HUES64 (cell line): ENCODE measurements around the gene PER2.
A peak's percentile ranks its signal among the peaks of the same experiment; 100 is the strongest.
"Not testable (repeated sequence)": the region's sequence is repeated elsewhere in the genome, so short reads cannot be mapped to it uniquely, and the experiment has no call there.

Experiments used
- H3K27ac ChIP-seq: 2 replicates; pipeline ENCODE4 v1.7.0; 2013; ENCODE audit warnings: low read depth, low read length, inconsistent platforms
- H3K27me3 ChIP-seq: 2 replicates; pipeline ENCODE4 v1.6.1; 2013; ENCODE audit warnings: mild to moderate bottlenecking, low read length; ENCODE audit not compliant: insufficient read depth
- H3K36me3 ChIP-seq: 2 replicates; pipeline ENCODE4 v1.6.1; 2013; ENCODE audit warnings: mild to moderate bottlenecking, low read length; ENCODE audit not compliant: insufficient read depth
- H3K4me1 ChIP-seq: 2 replicates; pipeline ENCODE4 v1.6.1; 2013; ENCODE audit warnings: mild to moderate bottlenecking, low read length, moderate library complexity; ENCODE audit not compliant: insufficient read depth
- H3K4me3 ChIP-seq: 2 replicates; pipeline ENCODE4 v1.5.1; 2013; ENCODE audit warnings: mild to moderate bottlenecking, low read length, moderate library complexity
- H3K9ac ChIP-seq: 2 replicates; pipeline ENCODE4 v1.6.1; 2013; ENCODE audit warnings: mild to moderate bottlenecking, low read depth, low read length
- H3K9me3 ChIP-seq: 2 replicates; pipeline ENCODE4 v1.6.1; 2013; ENCODE audit warnings: low read depth, low read length; ENCODE audit not compliant: insufficient read depth
- WGBS: fragments of 150-250, 120-280 bp; methylation state at CpG from one replicate; pipeline ENCODE4 v1.1.7; 2013; ENCODE audit warnings: missing lambda C conversion rate; 5-methylcytosine and 5-hydroxymethylcytosine counted together

Gene PER2

DNA sequence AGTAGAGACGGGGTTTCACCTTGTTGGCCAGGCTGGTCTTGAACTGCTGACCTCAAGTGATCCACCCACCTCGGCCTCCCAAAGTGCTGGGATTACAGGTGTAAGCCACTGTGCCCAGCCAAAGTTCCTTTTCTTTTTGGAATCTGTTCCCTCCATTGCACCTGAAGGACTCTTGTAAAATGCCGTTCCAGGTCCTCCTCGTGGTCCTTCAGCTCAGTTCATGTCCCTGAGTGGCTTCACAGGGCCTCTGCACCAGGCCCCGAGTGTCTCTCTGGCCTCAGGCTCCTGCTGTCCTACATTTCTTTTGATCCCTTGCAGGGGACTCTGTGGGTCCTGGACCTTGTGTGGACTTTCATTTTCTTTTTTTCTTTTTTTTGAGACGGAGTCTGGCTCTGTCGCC, 35.8 kb upstream of the PER2 start:
- H3K27ac ChIP-seq, H3K9ac ChIP-seq, H3K27me3 ChIP-seq, H3K9me3 ChIP-seq, H3K4me1 ChIP-seq, H3K4me3 ChIP-seq: not testable (repeated sequence)
- WGBS, result 93% methylated on average over 7 of the region's 7 CpGs
- H3K36me3 ChIP-seq, result peaks cover 26% of the 10 kb centered on the region

DNA sequence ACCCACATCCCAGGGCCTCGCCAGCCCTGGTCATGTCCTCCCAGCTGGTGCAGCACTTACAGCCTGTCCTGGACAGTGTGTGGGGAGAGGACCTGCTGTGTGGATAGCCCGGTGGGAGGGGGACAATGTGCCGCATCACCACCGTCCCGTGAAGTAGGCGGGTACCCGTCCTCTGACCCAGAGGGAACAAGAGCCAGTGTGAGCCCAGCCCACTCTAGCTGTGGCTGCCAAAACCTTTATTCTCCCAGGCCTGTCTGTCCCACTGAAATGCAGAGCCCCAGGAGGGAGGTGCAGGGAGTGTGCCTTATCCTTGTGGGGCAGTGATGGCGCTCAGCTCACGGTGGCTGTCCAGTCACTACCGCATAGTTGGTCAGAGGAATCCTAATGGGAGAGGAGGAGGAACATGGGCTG, 33.6 kb upstream of the PER2 start:
- peaks cover 9% of the 10 kb centered on the region; the same call in 1 of the 2 replicates for H3K27me3 ChIP-seq
- H3K36me3 ChIP-seq, result peaks cover 4% of the 10 kb centered on the region; the same call in 1 of the 2 replicates
- H3K4me3 ChIP-seq, result no peak overlapping the region
- no peak overlapping the region for H3K27ac ChIP-seq
- no peaks in the 10 kb centered on the region for H3K9me3 ChIP-seq
- peaks cover 4% of the 10 kb centered on the region; the same call in 1 of the 2 replicates for H3K4me1 ChIP-seq
- 93% methylated on average over 10 of the region's 10 CpGs for WGBS
- no peak overlapping the region for H3K9ac ChIP-seq

DNA sequence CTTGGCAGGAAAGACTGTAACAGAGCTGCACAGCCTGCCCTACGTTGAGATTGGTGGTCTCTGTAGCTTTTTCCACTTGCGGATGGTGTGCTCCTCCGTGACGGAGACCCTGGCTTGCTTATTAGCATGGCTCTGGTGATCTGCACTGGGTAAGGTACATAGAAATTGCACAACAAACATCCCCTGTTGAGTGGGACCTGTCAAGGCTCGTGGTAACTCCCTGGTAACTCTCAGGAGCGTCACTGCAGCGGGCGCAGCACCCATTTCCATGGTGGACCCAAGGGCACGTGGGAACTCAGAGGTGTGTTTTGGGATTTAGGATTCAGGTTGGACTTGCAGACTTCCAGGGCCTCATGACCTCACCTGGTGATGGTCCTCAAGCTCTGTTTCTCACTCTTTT, 33.1 kb upstream of the PER2 start:
- Histone ChIP-seq H3K4me3 (peak overlapping the region; percentile 82), H3K36me3 (peaks cover 4% of the 10 kb centered on the region; the same call in 1 of the 2 replicates), H3K9me3 (no peaks in the 10 kb centered on the region), H3K27me3 (peaks cover 9% of the 10 kb centered on the region; the same call in 1 of the 2 replicates), H3K4me1 (peaks cover 4% of the 10 kb centered on the region; the same call in 1 of the 2 replicates), H3K9ac (peak overlapping the region; percentile 47; the same call in 1 of the 2 replicates), H3K27ac (no peak overlapping the region)
- WGBS, result 68% methylated on average over 9 of the region's 9 CpGs

DNA sequence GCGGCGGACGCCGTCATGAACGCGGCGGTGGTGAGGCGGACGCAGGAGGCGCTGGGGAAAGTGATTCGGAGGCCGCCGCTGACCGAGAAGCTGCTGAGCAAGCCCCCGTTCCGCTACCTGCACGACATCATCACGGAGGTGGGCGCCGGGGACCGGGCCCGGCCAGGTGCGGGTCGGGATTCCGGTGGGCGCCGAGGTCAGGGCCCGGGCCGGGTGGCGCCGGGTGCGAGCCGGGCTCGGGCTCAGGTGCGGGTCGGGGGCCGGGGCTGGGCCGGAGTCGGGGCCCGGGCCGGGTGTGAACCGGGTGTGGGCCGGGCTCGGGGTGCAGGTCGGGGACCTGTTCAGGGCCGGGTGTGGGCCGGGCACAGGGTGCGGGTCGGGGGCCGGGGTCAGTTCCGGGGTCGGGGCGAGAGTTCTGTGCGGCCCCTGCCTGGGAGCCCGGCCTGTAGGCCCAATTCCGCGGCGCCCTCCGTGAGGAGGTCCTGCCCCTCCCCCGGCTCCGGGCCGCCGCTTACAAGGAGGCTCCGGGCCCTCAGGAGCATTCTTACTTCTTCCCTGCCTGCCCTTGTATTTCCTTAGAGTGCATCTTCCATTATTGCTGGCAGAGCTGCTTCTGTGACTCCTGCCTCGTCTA, 32.4 kb upstream of the PER2 start:
- H3K4me1 ChIP-seq, result peaks cover 4% of the 10 kb centered on the region; the same call in 1 of the 2 replicates
- no peaks in the 10 kb centered on the region for H3K9me3 ChIP-seq
- H3K27me3 ChIP-seq, result peaks cover 9% of the 10 kb centered on the region; the same call in 1 of the 2 replicates
- H3K4me3 ChIP-seq, result peak overlapping the region; percentile 82
- no peak overlapping the region for H3K27ac ChIP-seq
- 2% methylated on average over 65 of the region's 65 CpGs for WGBS
- peak overlapping the region; percentile 47; the same call in 1 of the 2 replicates for H3K9ac ChIP-seq
- peaks cover 4% of the 10 kb centered on the region; the same call in 1 of the 2 replicates for H3K36me3 ChIP-seq

DNA sequence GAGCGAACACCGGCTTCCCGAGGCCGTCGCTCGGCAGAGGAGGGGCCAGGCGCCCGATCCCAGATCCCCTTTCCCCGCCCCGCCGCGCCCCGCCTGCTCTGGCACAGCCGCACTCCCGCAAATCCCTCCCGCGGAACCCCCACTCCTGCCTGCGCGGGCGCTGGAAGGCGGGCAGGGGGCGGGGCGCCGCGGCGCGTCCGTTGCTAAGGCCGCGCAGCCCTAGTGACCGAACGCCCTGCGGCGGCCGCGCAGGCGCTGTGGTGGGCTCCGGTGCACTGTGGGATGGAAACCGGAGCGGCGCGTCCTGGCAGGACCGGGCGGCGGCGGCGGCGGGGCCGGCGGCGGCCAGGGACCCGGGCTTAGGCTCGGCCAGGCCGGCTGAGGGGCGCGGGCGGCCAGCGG, 31.8 kb upstream of the PER2 start, which contains the start of gene TRAF3IP1:
TSS of gene TRAF3IP1 (plus strand) at position 273 of the 402 bp plus-strand sequence. CDS start 145 bp downstream, outside the sequence.
- H3K4me1 ChIP-seq, result peaks cover 4% of the 10 kb centered on the region; the same call in 1 of the 2 replicates
- H3K36me3 ChIP-seq, result peaks cover 4% of the 10 kb centered on the region; the same call in 1 of the 2 replicates
- H3K4me3 ChIP-seq, result peak within 1 kb of the TSS; percentile 82
- peaks cover 9% of the 10 kb centered on the region; the same call in 1 of the 2 replicates for H3K27me3 ChIP-seq
- H3K27ac ChIP-seq, result no peak within 1 kb of the TSS
- H3K9me3 ChIP-seq, result no peaks in the 10 kb centered on the region
- H3K9ac ChIP-seq, result peak within 1 kb of the TSS; percentile 47
- WGBS, result under 1% methylated on average over 58 of the region's 58 CpGs

DNA sequence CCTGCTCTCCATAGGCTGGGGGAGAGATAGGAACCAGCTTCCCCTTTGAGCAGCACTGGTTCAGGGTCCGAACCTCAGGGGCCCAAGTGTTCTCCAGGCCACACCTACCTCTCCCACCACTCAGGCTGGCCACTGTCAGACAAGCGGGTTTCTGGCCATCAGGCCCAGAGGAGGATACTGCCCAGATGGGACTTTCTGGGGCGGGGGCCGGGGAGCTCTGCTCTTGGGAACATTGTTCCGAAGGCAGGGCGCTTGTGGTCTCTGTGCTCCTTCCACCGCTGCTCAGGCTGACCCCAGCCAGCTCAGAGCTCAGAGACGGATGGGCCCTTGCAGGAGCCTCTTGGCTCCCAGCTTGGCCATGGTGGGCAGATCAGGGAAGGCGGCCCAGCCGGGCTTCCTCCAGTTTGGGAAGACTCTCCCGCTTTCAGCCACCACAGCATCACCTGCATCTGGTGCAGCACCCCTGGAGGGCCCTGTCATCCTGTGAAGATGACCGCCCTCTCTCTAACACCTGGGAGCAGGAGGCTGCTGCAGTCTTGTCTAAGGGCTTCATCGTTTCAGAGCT, 26.7 kb upstream of the PER2 start:
- Histone ChIP-seq H3K27ac (no peak overlapping the region), H3K4me1 (peaks cover 4% of the 10 kb centered on the region; the same call in 1 of the 2 replicates), H3K9me3 (no peaks in the 10 kb centered on the region), H3K9ac (no peak overlapping the region), H3K4me3 (no peak overlapping the region), H3K27me3 (peaks cover 9% of the 10 kb centered on the region; the same call in 1 of the 2 replicates), H3K36me3 (no peaks in the 10 kb centered on the region)
- 94% methylated on average over 13 of the region's 13 CpGs for WGBS

DNA sequence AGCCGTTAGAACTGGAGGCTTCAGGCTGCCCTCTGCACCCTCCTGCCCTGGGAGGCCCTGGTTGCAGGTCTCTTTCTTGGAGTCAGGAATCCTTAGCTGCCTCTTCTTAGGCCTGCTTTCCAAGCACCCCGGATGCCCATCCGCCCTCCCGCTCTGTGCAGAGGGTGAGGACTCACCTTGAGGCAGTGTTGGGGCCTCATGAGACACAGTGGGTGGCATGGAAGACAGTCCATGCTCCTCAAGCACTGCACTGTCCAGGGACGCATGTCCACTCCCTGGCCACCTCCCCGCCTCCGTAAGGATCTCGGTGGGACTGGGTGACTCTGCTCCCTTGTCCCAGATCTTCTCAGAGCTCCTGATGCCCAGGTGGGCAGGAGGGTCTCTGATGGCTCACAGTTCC, 26.2 kb upstream of the PER2 start:
- no peaks in the 10 kb centered on the region for H3K36me3 ChIP-seq
- 94% methylated on average over 8 of the region's 8 CpGs for WGBS
- peaks cover 1% of the 10 kb centered on the region; the same call in 1 of the 2 replicates for H3K4me1 ChIP-seq
- H3K9ac ChIP-seq, result no peak overlapping the region
- peaks cover 9% of the 10 kb centered on the region; the same call in 1 of the 2 replicates for H3K27me3 ChIP-seq
- no peaks in the 10 kb centered on the region for H3K9me3 ChIP-seq
- no peak overlapping the region for H3K4me3 ChIP-seq
- H3K27ac ChIP-seq, result no peak overlapping the region

DNA sequence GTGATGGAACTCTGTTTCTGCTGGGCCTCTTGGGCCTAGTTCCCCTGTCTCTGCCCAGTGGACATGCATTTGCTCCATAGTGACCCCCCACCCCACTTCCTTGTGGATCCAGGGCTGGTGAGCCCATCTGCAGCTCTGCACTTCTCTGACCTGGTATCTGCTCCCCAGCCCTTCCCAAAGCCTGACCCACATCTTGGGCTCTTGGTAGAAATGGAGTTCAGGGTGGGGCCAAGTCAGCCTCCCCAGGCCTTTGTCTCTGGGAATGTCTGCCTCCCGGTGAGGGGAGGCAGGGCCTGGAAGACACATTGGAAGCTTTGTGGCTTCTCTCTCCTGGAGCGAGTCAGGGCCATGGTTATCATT, 25.6 kb upstream of the PER2 start:
- no peaks in the 10 kb centered on the region for H3K4me1 ChIP-seq
- H3K9ac ChIP-seq, result no peak overlapping the region
- H3K9me3 ChIP-seq, result no peaks in the 10 kb centered on the region
- no peaks in the 10 kb centered on the region for H3K36me3 ChIP-seq
- 80% methylated on average over 2 of the region's 2 CpGs for WGBS
- H3K27ac ChIP-seq, result no peak overlapping the region
- H3K4me3 ChIP-seq, result no peak overlapping the region
- peaks cover 5% of the 10 kb centered on the region; the same call in 1 of the 2 replicates for H3K27me3 ChIP-seq

DNA sequence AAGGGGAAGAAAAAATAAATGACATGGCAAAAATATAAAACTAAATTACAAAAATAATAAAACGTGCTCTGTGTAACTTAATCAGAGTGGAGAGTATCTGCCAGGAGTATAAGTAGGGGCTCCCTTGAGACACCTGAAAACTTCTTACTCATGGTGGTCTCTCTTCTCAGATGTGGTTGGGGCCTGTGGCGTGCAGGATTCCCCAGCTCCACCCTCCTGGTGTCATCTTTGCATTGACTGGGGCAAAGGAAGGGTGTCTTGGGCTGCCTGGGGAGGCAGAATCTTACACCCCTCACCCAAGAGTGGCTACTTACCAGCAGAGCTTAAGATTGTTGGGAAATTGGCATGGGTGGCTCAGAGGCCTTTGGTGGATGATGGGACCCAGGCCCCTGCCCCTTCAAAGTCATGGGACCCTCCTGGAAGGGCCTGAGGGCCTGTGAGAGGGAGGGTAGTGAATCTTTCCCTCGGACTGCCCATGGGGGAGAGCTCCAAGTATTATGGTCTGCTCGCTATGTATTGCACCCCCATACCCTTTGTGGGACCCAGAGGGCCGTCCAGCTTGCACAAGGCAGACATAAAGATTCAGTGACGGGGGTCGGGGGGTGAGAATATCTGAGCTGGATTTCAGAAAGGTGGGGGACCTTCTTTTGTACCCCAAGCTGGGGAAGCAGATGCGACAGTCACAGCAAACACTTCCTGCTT, 25.0 kb upstream of the PER2 start:
- no peaks in the 10 kb centered on the region for H3K4me1 ChIP-seq
- 92% methylated on average over 7 of the region's 8 CpGs for WGBS
- no peak overlapping the region for H3K4me3 ChIP-seq
- no peaks in the 10 kb centered on the region for H3K36me3 ChIP-seq
- H3K27me3 ChIP-seq, result peaks cover 4% of the 10 kb centered on the region; the same call in 1 of the 2 replicates
- no peak overlapping the region for H3K9ac ChIP-seq
- no peak overlapping the region for H3K27ac ChIP-seq
- no peaks in the 10 kb centered on the region for H3K9me3 ChIP-seq

DNA sequence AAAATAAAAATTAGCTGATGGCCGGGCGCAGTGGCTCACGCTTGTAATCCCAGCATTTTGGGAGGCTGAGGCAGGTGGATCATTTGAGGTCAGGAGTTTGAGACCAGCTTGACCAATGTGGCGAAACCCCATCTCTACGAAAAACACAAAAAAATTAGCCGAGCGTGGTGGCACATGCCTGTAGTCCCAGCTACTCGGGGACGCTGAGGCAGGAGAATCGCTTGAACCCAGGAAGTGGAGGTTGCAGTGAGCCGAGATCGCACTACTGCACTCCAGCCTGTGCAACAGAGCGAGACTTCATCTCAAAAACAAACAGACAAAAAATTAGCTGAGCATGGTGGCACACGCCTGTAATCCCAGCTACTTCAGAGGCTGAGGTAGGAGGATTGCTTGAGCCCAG, 22.3 kb upstream of the PER2 start:
- H3K9ac ChIP-seq, H3K4me3 ChIP-seq, H3K36me3 ChIP-seq, H3K27ac ChIP-seq, H3K27me3 ChIP-seq, H3K9me3 ChIP-seq, H3K4me1 ChIP-seq: not testable (repeated sequence)
- WGBS, result 93% methylated on average over 14 of the region's 14 CpGs

DNA sequence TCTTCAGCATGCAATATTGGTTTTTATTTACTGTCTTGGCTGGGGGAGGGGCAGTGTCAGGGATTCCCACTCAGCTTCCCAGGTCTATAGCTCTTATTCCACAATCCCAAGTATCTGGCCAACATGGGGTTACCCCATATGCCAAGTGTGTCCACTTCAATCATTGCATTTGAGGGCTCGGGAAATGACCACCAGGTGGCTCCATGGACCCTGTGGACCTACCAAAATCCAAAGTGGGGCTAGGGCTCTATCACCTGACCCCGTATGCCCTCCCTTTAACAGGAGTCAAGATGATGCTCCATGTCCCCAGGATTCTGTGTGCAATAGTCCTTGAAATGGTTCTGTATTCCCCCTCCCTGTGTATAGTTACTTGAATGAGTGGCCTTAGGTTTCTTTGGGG, 19.8 kb upstream of the PER2 start:
- H3K4me1 ChIP-seq, result no peaks in the 10 kb centered on the region
- WGBS, result 65% methylated on average over 2 of the region's 2 CpGs
- H3K9ac ChIP-seq, result no peak overlapping the region
- no peaks in the 10 kb centered on the region for H3K27me3 ChIP-seq
- H3K9me3 ChIP-seq, result no peaks in the 10 kb centered on the region
- no peak overlapping the region for H3K4me3 ChIP-seq
- H3K27ac ChIP-seq, result no peak overlapping the region
- no peaks in the 10 kb centered on the region for H3K36me3 ChIP-seq
